OCI-LY1 (cell line): ENCODE results near the gene FHIT.

Experiments used
- H2AFZ ChIP-seq: fragments of 200-600 bp; sonication (generic), shearing (Covaris generic); 2 replicates; pipeline ENCODE4 v1.6.0; 2014; ENCODE audit warnings: antibody characterized with exemption, mild to moderate bottlenecking, low read length
- H3F3A ChIP-seq: fragments of 200-600 bp; sonication (generic), shearing (Covaris generic); 2 replicates; pipeline ENCODE4 v1.6.0; 2014; ENCODE audit warnings: mild to moderate bottlenecking, antibody characterized with exemption, low read length, moderate library complexity; ENCODE audit not compliant: insufficient read depth
- H3K27ac ChIP-seq: fragments of 200-600 bp; sonication (generic); 2 replicates; pipeline ENCODE4 v1.5.1; 2014; ENCODE audit warnings: low read length, mixed run types, mild to moderate bottlenecking, low read depth; ENCODE audit not compliant: poor library complexity, severe bottlenecking
- H3K27me3 ChIP-seq: fragments of 200-600 bp; sonication (generic); 2 replicates; pipeline ENCODE4 v1.6.0; 2014; ENCODE audit warnings: antibody characterized with exemption, mild to moderate bottlenecking, low read length, moderate library complexity; ENCODE audit not compliant: insufficient read depth
- H3K36me3 ChIP-seq: fragments of 200-600 bp; sonication (generic); 2 replicates; pipeline ENCODE4 v1.6.1; 2014; ENCODE audit warnings: mild to moderate bottlenecking, antibody characterized with exemption, low read length, moderate library complexity, mixed read lengths; ENCODE audit not compliant: insufficient read depth
- H3K4me1 ChIP-seq: fragments of 200-600 bp; sonication (generic); 2 replicates; pipeline ENCODE4 v1.5.1; 2014; ENCODE audit warnings: mild to moderate bottlenecking, low read length, moderate library complexity; ENCODE audit not compliant: insufficient read depth, severe bottlenecking
- H3K4me2 ChIP-seq: fragments of 200-600 bp; sonication (generic), shearing (Covaris generic); 2 replicates; pipeline ENCODE4 v1.6.1; 2014; ENCODE audit warnings: low read length
- H3K4me3 ChIP-seq: fragments of 200-600 bp; sonication (generic); 2 replicates; pipeline ENCODE4 v1.5.1; 2014; ENCODE audit warnings: low read length, low read depth, mild to moderate bottlenecking, mixed read lengths; ENCODE audit not compliant: poor library complexity, severe bottlenecking
- H3K79me2 ChIP-seq: fragments of 200-600 bp; shearing (Covaris generic); 2 replicates; pipeline ENCODE4 v1.6.1; 2016; ENCODE audit warnings: mixed run types, low read length, mixed read lengths; ENCODE audit not compliant: insufficient read depth
- H3K9ac ChIP-seq: fragments of 200-600 bp; sonication (generic), shearing (Covaris generic); 2 replicates; pipeline ENCODE4 v1.6.1; 2014; ENCODE audit warnings: mild to moderate bottlenecking, low read length, mixed read lengths
- H3K9me2 ChIP-seq: fragments of 200-600 bp; sonication (generic), shearing (Covaris generic); 2 replicates; pipeline ENCODE4 v1.6.1; 2014; ENCODE audit warnings: low read depth, mild to moderate bottlenecking, low read length, mixed read lengths
- H3K9me3 ChIP-seq: fragments of 200-600 bp; shearing (Covaris generic); 2 replicates; pipeline ENCODE4 v1.6.1; 2014; ENCODE audit warnings: low read length, mixed read lengths
- H4K20me1 ChIP-seq: fragments of 200-600 bp; sonication (generic), shearing (Covaris generic); 2 replicates; pipeline ENCODE4 v1.6.0; 2016; ENCODE audit warnings: mild to moderate bottlenecking, low read length; ENCODE audit not compliant: insufficient read depth
- EZH2 ChIP-seq: fragments of 200-600 bp; sonication (generic), shearing (Covaris generic); IDR thresholded peaks from 2 replicates; pipeline ENCODE4 v1.8.0; 2017; ENCODE audit warnings: borderline replicate concordance, mixed run types, mild to moderate bottlenecking, antibody characterized with exemption, low read length, moderate library complexity, mixed read lengths
- TF ChIP-seq, protein P1 (sequence below): fragments of 200-600 bp; sonication (generic), shearing (Covaris generic); IDR thresholded peaks from 2 replicates; pipeline ENCODE4 v1.5.1; 2017; ENCODE audit warnings: mild to moderate bottlenecking, antibody characterized with exemption, low read length, moderate library complexity, mixed read lengths

The FHIT gene

GRCh38 chr3:59728587-59728908, 1522.7 kb downstream of the FHIT start:
- no peak for TF ChIP-seq EZH2
- TF ChIP-seq, protein P1, sequence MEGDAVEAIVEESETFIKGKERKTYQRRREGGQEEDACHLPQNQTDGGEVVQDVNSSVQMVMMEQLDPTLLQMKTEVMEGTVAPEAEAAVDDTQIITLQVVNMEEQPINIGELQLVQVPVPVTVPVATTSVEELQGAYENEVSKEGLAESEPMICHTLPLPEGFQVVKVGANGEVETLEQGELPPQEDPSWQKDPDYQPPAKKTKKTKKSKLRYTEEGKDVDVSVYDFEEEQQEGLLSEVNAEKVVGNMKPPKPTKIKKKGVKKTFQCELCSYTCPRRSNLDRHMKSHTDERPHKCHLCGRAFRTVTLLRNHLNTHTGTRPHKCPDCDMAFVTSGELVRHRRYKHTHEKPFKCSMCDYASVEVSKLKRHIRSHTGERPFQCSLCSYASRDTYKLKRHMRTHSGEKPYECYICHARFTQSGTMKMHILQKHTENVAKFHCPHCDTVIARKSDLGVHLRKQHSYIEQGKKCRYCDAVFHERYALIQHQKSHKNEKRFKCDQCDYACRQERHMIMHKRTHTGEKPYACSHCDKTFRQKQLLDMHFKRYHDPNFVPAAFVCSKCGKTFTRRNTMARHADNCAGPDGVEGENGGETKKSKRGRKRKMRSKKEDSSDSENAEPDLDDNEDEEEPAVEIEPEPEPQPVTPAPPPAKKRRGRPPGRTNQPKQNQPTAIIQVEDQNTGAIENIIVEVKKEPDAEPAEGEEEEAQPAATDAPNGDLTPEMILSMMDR: no peak

DNA sequence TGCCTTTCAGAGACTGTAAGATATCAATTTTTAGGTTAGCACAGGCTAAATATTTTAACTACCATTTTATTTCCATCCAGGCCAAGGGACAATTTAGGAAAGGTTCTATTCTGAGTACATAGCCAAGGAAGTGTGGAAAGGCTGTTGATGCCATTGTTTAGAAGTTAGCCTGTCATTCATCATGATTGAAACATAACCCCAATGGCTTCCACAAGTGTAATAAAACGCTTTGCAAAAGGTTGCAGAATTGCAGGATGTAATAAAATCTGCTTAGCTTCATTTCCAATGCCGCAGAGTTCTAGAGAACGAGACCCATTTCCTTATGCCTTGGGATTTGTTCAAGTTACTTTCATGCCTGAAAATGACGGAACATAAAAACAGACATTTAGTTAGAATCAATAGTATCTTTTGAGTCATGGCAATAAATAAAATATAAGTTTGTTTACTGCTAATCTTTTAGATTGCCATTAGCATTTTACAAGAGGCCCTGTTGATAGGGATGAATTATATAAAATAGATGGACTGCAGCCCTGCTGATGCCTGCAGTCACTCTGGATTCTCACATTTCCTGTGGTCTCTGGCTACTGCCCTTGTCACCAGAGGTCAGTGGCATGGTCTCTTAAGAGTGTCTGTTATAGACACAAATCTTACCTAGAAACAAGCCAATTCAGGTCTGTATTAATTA, 1523.2 kb downstream of the FHIT start:
- no peaks in the 10 kb centered on the region for H3K79me2 ChIP-seq
- no peaks in the 10 kb centered on the region for H3K36me3 ChIP-seq
- no peak overlapping the region for H3K9ac ChIP-seq
- no peaks in the 10 kb centered on the region for H3K9me2 ChIP-seq
- no peak overlapping the region for H3K4me2 ChIP-seq
- no peaks in the 10 kb centered on the region for H3F3A ChIP-seq
- no peak overlapping the region for H3K27ac ChIP-seq
- TF ChIP-seq, protein P1: no peak
- no peak for TF ChIP-seq EZH2
- no peaks in the 10 kb centered on the region for H3K9me3 ChIP-seq
- no peak overlapping the region for H2AFZ ChIP-seq
- no peaks in the 10 kb centered on the region for H3K4me1 ChIP-seq
- H3K27me3 ChIP-seq: no peaks in the 10 kb centered on the region; the same call in 1 of the 2 replicates
- H3K4me3 ChIP-seq: no peak overlapping the region
- no peaks in the 10 kb centered on the region for H4K20me1 ChIP-seq

More at GRCh38 chr3:59728587-59728908, 1522.7 kb downstream of the FHIT start:
- no peak overlapping the region for H3K9ac ChIP-seq
- H3K4me2 ChIP-seq: no peak overlapping the region
- no peaks in the 10 kb centered on the region for H3K4me1 ChIP-seq
- no peaks in the 10 kb centered on the region for H4K20me1 ChIP-seq
- no peak overlapping the region for H3K4me3 ChIP-seq
- no peaks in the 10 kb centered on the region; the same call in 1 of the 2 replicates for H3K27me3 ChIP-seq
- H3K9me2 ChIP-seq: no peaks in the 10 kb centered on the region
- H3K36me3 ChIP-seq: no peaks in the 10 kb centered on the region
- H2AFZ ChIP-seq: no peak overlapping the region
- H3K27ac ChIP-seq: no peak overlapping the region
- no peaks in the 10 kb centered on the region for H3K9me3 ChIP-seq
- H3F3A ChIP-seq: no peaks in the 10 kb centered on the region
- no peaks in the 10 kb centered on the region for H3K79me2 ChIP-seq

- H3K4me1 ChIP-seq: no peaks in the 10 kb centered on the region
- H2AFZ ChIP-seq: no peak overlapping the region
- H3K27ac ChIP-seq: no peak overlapping the region
- no peak overlapping the region for H3K9ac ChIP-seq
- no peak overlapping the region for H3K4me2 ChIP-seq
- no peak for TF ChIP-seq EZH2
- TF ChIP-seq, protein P1: no peak
- no peaks in the 10 kb centered on the region; the same call in 1 of the 2 replicates for H3K27me3 ChIP-seq
- H3K79me2 ChIP-seq: no peaks in the 10 kb centered on the region
- no peaks in the 10 kb centered on the region for H3F3A ChIP-seq
- no peak overlapping the region for H3K4me3 ChIP-seq
- H4K20me1 ChIP-seq: no peaks in the 10 kb centered on the region
- no peaks in the 10 kb centered on the region for H3K9me2 ChIP-seq
- no peaks in the 10 kb centered on the region for H3K36me3 ChIP-seq
- H3K9me3 ChIP-seq: no peaks in the 10 kb centered on the region
Observed at GRCh38 chr3:59726279-59726678, 1525.0 kb downstream of the FHIT start.
